NOMO-1 treated with dmso at 0.1 percent for 144 hours (cell line): ENCODE data around the gene AHR.
"Not testable (repeated sequence)": the region's sequence is repeated elsewhere in the genome, so short reads cannot be mapped to it uniquely, and the experiment has no call there.

ENCODE experiments used
- DNase-seq: peaks from one replicate; lab custom pipeline; 2025; ENCODE audit not compliant: unreplicated experiment; lab: John Stamatoyannopoulos, UW

Gene AHR

DNA sequence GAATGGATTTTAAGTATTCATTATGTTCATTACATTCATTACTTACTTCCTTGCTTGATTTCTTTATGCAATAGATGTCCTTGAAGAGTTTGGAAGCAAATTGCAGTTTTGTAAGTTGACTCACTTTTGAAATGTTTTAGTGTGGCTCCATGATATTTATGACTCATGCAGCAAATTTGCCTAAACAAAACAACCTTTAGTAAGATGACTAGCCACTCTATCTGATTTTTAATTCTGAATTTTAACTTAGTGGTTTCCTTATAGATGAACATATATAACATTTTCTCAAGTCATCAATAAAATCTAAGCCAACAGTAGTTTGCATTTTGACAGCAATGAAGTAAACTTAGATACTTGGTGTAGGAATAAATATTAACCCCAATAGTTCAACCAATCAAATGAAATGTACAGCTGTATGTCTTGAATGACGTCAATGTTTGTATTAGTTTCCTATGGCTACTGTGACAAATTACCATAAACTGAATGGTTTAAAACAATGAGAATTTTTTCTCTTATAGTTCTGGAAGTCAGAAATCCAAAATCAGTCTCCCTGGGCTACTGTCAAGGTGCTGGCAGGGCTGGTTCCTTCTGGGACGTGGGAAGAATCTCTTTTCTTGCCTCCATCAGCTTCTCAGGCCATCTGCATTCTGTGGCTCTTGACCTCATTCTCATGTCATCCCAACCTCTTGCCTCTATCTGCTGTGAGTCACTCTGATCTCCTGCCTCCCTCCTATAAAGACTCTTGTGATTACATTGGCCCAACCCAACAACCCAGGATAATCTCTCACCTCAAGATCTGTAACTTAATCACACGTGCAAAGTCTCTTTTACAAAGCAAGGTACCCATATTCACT, 73.4 kb downstream of the AHR start:
- DNase-seq = no peak

DNA sequence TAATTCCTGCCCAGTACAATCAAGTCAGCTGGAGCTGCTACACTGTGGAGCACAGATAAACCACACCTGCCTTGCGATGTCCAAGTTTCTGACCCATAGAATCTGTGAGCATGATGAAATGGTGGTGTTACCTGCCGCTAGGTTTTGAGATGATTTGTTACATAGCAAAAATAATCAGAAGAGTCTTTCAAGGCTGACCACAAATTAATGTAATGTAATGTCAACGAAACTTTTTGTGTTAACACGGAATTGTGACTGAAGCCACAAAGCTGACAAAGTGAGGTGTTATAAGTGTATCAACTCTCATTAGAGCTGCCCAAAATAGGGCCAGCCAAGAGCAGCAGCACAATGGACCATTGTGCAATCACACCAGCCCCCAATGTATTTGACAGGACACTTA, 75.7 kb downstream of the AHR start:
- no peak for DNase-seq

DNA sequence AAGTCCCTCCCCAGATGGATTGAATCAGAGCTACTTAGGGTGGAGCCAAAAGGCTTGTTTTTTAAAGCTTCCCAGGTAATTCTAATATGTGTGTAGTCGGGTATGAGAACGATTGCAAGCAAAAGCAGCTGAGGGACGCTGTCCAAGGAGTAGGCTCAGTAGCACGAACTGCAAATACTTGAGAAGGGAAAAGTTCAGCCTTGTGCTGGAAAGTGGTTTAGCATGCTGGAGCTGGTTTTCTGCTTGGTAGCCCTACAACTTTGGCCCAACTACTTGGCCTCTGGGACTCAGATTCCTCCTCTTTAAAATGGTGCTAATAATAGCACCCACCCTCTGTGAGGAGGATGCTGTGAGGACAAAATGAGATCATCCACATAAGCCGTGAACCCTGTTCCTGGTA, 76.2 kb downstream of the AHR start:
- no peak for DNase-seq

DNA sequence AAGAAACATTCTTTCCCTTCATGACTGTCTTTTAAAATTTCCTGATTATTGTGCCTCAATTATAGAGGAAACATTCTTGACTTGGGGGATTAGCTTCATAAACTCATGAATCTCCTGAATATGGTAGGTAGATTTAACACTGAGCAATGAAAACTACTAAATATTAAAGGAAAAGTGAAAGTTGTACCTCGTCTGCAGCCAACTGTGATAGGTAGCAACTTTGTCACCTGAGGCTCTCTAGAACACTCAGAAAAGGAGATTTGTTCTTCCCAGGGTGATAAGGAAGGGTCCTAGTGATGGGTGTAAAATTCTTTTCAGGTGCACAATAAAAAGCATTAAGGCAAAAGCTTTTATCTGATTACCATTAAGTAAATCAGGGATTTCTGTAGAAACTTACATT, 78.1 kb downstream of the AHR start:
- no peak for DNase-seq

DNA sequence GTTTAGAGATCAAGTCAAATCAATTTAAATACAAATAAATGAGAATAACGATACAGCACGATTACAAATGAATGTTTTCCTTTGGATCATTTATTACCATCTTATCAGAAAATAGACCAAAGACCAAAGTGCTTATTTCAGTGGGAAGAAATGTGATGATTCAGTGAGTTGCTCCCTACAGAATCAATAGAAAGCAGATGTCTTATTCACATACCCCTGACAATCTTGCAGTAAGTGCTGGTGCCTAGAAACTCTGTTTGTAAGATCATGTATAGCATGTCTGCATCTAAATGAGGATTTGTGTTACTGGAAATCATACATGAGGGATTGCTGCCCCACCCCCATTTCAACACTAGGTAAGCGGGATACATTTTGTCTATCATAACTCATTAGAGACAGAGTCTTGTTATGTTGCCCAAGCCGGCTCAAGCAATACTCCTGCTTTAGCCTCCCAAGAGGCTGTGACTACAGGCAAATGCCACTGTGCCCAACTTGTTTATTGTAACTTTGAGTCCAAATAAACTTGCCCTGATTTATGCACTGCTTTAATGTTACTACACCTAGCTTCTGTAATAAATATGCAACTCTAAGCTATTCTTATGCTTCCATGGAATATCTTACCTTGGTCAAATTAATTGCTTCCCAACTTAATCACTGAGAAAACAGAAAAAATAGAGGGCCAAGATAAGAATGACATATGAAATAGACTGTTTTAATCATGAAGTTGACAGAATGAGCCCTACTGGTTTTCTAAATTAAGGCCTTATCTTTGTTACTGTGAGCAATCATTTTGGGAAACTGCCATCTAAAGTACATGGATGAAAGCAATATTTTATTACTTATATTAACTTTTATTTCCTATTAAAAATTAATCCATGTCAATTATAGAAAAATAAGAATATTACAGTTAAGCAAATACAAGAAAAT, 82.5 kb downstream of the AHR start:
- DNase-seq = no peak

DNA sequence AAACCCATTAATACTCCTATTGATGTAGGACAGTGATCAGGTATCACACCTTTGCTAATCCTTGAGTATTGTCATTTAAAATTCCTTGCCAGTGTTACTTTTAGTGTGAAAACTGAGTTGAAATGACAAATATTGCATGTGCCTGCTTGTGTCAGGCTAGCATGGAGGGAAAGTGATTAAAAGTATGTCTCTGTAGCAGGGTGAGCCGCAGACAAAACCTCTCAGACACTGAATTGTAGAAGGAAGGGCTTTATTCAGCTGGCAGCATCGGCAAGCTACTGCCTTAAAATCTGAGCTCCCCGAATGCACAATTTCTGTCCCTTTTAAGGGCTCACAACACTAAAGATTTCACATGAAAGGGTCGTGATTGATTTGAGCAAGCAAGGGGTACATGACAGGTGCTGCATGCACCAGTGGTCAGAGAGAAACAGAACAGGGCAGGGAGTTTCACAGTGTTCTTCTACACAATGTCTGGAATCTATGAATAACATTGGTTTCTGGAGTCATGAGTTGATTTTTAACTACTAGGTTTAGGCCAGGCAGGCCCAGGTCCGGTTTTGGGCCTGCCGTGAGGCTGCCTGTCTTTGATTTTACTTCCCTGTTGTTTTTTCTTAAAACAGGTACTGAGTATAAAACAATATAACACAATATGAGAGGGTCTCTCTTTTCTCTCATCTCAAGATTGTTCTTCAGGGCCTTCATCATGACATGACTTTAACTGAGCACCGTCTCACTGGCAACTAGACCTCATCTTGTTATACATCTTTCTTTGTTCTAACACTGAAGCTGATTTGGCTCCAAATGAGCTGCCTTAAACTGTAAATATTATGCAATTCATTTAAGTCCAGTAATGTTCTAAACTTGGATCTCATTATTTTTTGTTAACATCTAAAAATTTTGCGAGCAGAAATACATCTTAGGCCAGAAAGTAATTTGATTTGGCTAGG, 84.2 kb downstream of the AHR start:
- DNase-seq = not testable (repeated sequence)

DNA sequence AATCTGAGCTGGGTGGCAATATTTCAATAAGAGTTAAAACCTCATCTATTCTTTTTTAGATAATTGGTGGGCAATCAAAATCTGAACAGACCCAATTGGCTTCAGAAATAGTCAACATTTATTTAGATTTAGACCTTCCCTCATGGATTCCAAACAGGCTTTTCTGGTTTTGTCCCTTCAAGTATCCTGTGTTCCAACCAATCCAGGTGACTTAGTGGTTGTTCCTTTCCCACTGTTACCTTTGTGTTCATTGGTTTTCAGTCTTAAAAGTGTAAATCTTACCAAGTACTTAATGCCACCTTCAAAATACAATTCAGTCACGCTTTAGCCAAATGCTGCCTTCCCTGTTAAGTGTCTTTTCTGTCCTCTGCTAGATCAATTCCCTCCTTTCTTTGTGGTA, 85.9 kb downstream of the AHR start:
- no peak for DNase-seq

DNA sequence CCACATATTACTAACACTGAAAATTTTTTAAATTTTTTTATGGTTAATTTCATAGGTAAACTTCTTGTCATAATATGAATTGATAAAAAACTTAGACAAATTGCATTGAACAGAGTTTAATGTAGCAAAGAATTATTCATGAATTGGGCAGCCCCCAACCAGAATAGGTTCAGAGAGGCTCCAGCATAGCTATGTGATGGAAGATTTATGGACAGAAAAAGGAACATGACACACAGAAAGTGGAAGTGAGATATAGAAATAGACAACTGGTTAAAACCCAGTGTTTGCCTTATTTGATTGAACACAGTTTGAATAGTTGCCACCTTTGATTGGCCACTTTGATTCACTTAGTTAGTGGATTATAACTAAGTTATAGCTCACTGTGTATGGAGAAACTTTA, 87.2 kb downstream of the AHR start:
- no peak for DNase-seq

DNA sequence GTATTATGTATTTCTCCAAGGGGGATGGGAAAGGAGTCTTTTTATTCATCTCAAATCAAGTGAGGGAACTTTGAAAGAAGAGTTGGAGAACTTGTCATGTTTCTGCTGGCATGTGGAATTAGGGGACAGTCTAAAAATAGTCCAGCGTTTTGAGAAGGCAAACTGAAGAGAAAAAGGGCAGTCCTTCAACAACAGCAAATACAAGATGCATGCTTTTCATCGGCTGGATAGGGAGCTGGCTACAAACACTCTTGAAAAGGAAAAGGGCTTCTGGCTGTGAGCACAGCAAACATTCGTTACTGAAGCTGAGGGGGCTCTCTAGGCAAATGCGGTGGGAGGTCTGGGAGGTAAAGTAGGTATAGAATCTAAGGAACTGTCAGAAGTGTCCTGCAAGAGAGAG, 91.9 kb downstream of the AHR start:
- DNase-seq = no peak

DNA sequence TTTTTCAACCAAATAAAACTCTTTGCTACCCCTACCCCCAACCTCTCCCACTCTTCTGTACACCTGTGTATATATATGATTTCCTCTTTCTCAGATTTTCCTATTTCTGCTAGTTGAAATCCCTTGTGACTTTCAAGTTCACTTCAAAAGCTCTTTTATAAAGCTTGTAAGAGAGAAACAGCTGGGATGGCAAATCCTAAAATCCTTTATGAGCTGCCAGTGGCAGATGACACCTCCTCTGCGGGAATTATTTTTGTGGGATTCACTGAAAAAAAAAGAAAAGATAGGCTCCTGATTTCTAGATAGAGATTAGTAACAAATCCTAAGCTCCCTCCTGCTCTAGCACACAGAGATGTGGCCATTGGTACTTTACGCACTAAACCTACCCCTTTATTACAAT, 92.9 kb downstream of the AHR start:
- no peak for DNase-seq

DNA sequence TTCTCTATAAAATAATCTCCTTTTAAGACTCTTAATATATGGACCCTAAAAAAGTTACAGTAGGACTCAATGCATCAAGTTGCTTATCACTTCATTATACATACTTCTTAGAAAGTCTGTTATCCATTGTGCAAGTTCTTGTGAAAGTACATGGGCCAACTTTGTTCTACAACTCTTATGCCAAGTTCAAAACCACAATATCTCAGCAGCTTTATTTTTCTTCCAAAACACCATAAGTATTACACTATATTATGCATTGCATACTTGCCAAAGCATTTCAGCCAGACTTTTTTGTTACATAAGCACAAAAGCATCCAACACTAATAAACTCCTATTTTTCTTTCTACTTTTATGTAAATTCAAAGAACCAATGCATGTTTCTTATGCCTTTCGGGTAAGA, 94.4 kb downstream of the AHR start:
- no peak for DNase-seq

DNA sequence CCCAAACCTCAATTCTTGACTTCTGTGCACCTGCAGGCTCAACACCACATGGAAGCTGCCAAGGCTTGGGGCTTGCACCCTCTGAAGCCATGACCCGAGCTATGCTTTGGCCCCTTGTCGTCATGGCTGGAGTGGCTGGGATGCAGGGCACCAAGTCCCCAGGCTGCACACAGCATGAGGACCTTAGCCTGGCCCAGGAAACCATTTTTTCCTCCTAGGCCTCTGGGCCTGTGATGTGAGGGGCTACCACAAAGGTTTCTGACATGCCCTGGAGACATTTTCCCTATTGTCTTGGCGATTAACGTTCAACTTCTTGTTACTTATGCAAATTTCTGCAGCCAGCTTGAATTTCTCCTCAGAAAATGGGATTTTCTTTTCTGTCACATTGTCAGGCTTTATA, 96.1 kb downstream of the AHR start:
- not testable (repeated sequence) for DNase-seq
